ENCODE measurements around the gene CXCL14.

Gene CXCL14

GRCh38 chr5:135566422-135567400 lies 12.1 kb downstream of the CXCL14 start:
- DNase-seq: no peak

GRCh38 chr5:135565725-135566421 lies 12.9 kb downstream of the CXCL14 start:
- peak; percentile 42 for DNase-seq

GRCh38 chr5:135565266-135565665 lies 13.5 kb downstream of the CXCL14 start:
- DNase-seq: no peak

- DNase-seq: no peak
Observed at GRCh38 chr5:135564331-135564730, 14.5 kb downstream of the CXCL14 start.

GRCh38 chr5:135561266-135561665 lies 17.5 kb downstream of the CXCL14 start:
- no peak for DNase-seq

GRCh38 chr5:135560858-135561257 lies 17.9 kb downstream of the CXCL14 start:
- peak; percentile 61 for DNase-seq

GRCh38 chr5:135559354-135559753 lies 19.4 kb downstream of the CXCL14 start:
- no peak for DNase-seq

- DNase-seq: no peak
Observed at GRCh38 chr5:135557076-135557838, 21.5 kb downstream of the CXCL14 start.

GRCh38 chr5:135556620-135557019 lies 22.2 kb downstream of the CXCL14 start:
- DNase-seq: no peak

GRCh38 chr5:135555530-135555929 lies 23.3 kb downstream of the CXCL14 start:
- DNase-seq: no peak

GRCh38 chr5:135553688-135554462 lies 24.9 kb downstream of the CXCL14 start:
- peak; percentile 13 for DNase-seq

- peak; percentile 59 for DNase-seq
Observed at GRCh38 chr5:135551593-135552447, 27.0 kb downstream of the CXCL14 start.

- DNase-seq: no peak
Observed at GRCh38 chr5:135549413-135549812, 29.4 kb downstream of the CXCL14 start.

GRCh38 chr5:135547590-135548254 lies 31.1 kb downstream of the CXCL14 start:
- no peak for DNase-seq

GRCh38 chr5:135546912-135547311 lies 31.9 kb downstream of the CXCL14 start:
- no peak for DNase-seq

GRCh38 chr5:135546101-135546500 lies 32.7 kb downstream of the CXCL14 start:
- no peak for DNase-seq

- no peak for DNase-seq
Observed at GRCh38 chr5:135545099-135545498, 33.7 kb downstream of the CXCL14 start.

GRCh38 chr5:135543485-135544304 lies 35.1 kb downstream of the CXCL14 start:
- DNase-seq: no peak

- no peak for DNase-seq
Observed at GRCh38 chr5:135543001-135543484, 35.7 kb downstream of the CXCL14 start.
